MM.1S (cell line): ENCODE data around the gene DKKL1.

Experiments used
- DNase-seq: peaks from one replicate; pipeline ENCODE4 v3.0.0-alpha.2; 2015
- H2AFZ ChIP-seq: fragments of 300-600 bp; sonication (generic); 2 replicates; pipeline ENCODE4 v1.6.0; 2016; ENCODE audit warnings: antibody characterized with exemption, low read length
- H3F3A ChIP-seq: fragments of 300-600 bp; sonication (generic); 2 replicates; pipeline ENCODE4 v1.6.1; 2016; ENCODE audit warnings: mild to moderate bottlenecking, antibody characterized with exemption, low read length, moderate library complexity, mixed read lengths; ENCODE audit not compliant: insufficient read depth
- H3K27ac ChIP-seq: fragments of 300-600 bp; sonication (generic); 2 replicates; pipeline ENCODE4 v1.5.1; 2016; ENCODE audit warnings: mild to moderate bottlenecking, low read length
- H3K27me3 ChIP-seq: fragments of 300-600 bp; sonication (generic); replicated peaks from 2 replicates; pipeline ENCODE4 v1.6.0; 2016; ENCODE audit warnings: low read length; ENCODE audit not compliant: insufficient read depth
- H3K36me3 ChIP-seq: fragments of 300-600 bp; sonication (generic); replicated peaks from 2 replicates; pipeline ENCODE4 v1.6.1; 2016; ENCODE audit warnings: mild to moderate bottlenecking, low read length, mixed read lengths; ENCODE audit not compliant: insufficient read depth
- H3K4me1 ChIP-seq: fragments of 300-600 bp; sonication (generic); 2 replicates; pipeline ENCODE4 v1.6.1; 2016; ENCODE audit warnings: low read length, mixed read lengths
- H3K4me2 ChIP-seq: fragments of 300-600 bp; sonication (generic); 2 replicates; pipeline ENCODE4 v1.6.0; 2016; ENCODE audit warnings: low read depth, low read length
- H3K4me3 ChIP-seq: fragments of 300-600 bp; sonication (generic); 2 replicates; pipeline ENCODE4 v1.5.1; 2016; ENCODE audit warnings: low read length, mixed read lengths
- H3K79me2 ChIP-seq: fragments of 300-600 bp; sonication (generic); 2 replicates; pipeline ENCODE4 v1.6.1; 2016; ENCODE audit warnings: mixed run types, low read length, mixed read lengths
- H3K9ac ChIP-seq: fragments of 300-600 bp; sonication (generic); 2 replicates; pipeline ENCODE4 v1.6.1; 2016; ENCODE audit warnings: low read length, mixed read lengths
- H3K9me2 ChIP-seq: fragments of 300-600 bp; sonication (generic); replicated peaks from 2 replicates; pipeline ENCODE4 v1.6.1; 2016; ENCODE audit warnings: mild to moderate bottlenecking, low read length, mixed read lengths; ENCODE audit not compliant: insufficient read depth
- H3K9me3 ChIP-seq: fragments of 300-600 bp; sonication (generic); replicated peaks from 2 replicates; pipeline ENCODE4 v1.6.1; 2016; ENCODE audit warnings: mild to moderate bottlenecking, low read length, mixed read lengths; ENCODE audit not compliant: insufficient read depth
- H4K20me1 ChIP-seq: fragments of 300-600 bp; sonication (generic); 2 replicates; pipeline ENCODE4 v1.6.1; 2016; ENCODE audit warnings: mild to moderate bottlenecking, low read length, moderate library complexity, mixed read lengths; ENCODE audit not compliant: insufficient read depth
- CTCF ChIP-seq: fragments of 300-600 bp; sonication (generic); IDR thresholded peaks from 2 replicates; pipeline ENCODE4 v1.5.1; 2016; ENCODE audit warnings: antibody characterized with exemption, low read length, mixed read lengths
- EZH2 ChIP-seq: fragments of 300-600 bp; sonication (generic); optimal IDR thresholded peaks from 2 replicates; pipeline ENCODE3; 2017; ENCODE audit warnings: low read depth, mild to moderate bottlenecking, antibody characterized with exemption, low read length, mixed read lengths
- EZH2phosphoT487 ChIP-seq: fragments of 300-600 bp; sonication (generic); IDR thresholded peaks from 2 replicates; pipeline ENCODE4 v1.6.1; 2018; ENCODE audit warnings: antibody characterized with exemption, low read length

Gene DKKL1

GRCh38 chr19:49422407-49423070, 58.9 kb downstream of the DKKL1 start:
- Histone ChIP-seq H3K9ac (no peak overlapping the region), H3K79me2 (no peaks in the 10 kb centered on the region), H3K9me3 (no peaks in the 10 kb centered on the region), H2AFZ (peak overlapping the region; percentile 27; the same call in 1 of the 2 replicates), H3K9me2 (no peaks in the 10 kb centered on the region), H3F3A (no peaks in the 10 kb centered on the region), H3K4me2 (peak overlapping the region; percentile 81), H4K20me1 (no peaks in the 10 kb centered on the region), H3K4me3 (0 out of 2 replicates have a peak overlapping the region, but pooled peaks have one; percentile 23), H3K27ac (no peak overlapping the region), H3K27me3 (peaks cover 99% of the 10 kb centered on the region), H3K4me1 (0 out of 2 replicates have a peak, but pooled peaks cover 3% of the 10 kb centered on the region), H3K36me3 (no peaks in the 10 kb centered on the region)
- TF ChIP-seq EZH2 (no peak), CTCF (peak; percentile 47), EZH2phosphoT487 (peak; percentile 59; the same call in 1 of the 2 replicates)
- DNase-seq: peak; percentile 30

- Histone ChIP-seq H3K79me2 (no peaks in the 10 kb centered on the region), H3F3A (no peaks in the 10 kb centered on the region), H3K4me3 (0 out of 2 replicates have a peak within 1 kb of the TSS, but pooled peaks have one; percentile 23), H3K4me1 (0 out of 2 replicates have a peak, but pooled peaks cover 3% of the 10 kb centered on the region), H2AFZ (peak within 1 kb of the TSS; percentile 27; the same call in 1 of the 2 replicates), H3K9me3 (no peaks in the 10 kb centered on the region), H3K27ac (no peak within 1 kb of the TSS), H3K9me2 (no peaks in the 10 kb centered on the region), H3K9ac (no peak within 1 kb of the TSS), H4K20me1 (no peaks in the 10 kb centered on the region), H3K4me2 (peak within 1 kb of the TSS; percentile 81), H3K36me3 (no peaks in the 10 kb centered on the region), H3K27me3 (peaks cover 99% of the 10 kb centered on the region)
- DNase-seq: no peak
- no peak for TF ChIP-seq CTCF
- no peak for TF ChIP-seq EZH2phosphoT487
- peak; percentile 74 for TF ChIP-seq EZH2
Measured at GRCh38 chr19:49423071-49423984, 59.7 kb downstream of the DKKL1 start, which contains the start of gene PTH2. Gene PTH2 (minus strand): TSS chr19:49423441. CDS start chr19:49423339, 102 bp downstream.

- Histone ChIP-seq H3K4me3 (no peak overlapping the region), H3K4me2 (no peak overlapping the region)
Measured at GRCh38 chr19:49423985-49424303, 60.3 kb downstream of the DKKL1 start.

More at GRCh38 chr19:49423985-49424303, 60.3 kb downstream of the DKKL1 start:
- Histone ChIP-seq H3K9me2 (no peaks in the 10 kb centered on the region), H3K79me2 (no peaks in the 10 kb centered on the region), H3K9me3 (no peaks in the 10 kb centered on the region), H3K9ac (no peak overlapping the region), H2AFZ (no peak overlapping the region), H3K27me3 (peaks cover 99% of the 10 kb centered on the region), H3K27ac (no peak overlapping the region), H3F3A (no peaks in the 10 kb centered on the region), H3K36me3 (no peaks in the 10 kb centered on the region), H4K20me1 (no peaks in the 10 kb centered on the region), H3K4me1 (0 out of 2 replicates have a peak, but pooled peaks cover 3% of the 10 kb centered on the region)
- TF ChIP-seq EZH2phosphoT487 (no peak), CTCF (no peak), EZH2 (no peak)
- no peak for DNase-seq
